AG04449 (cell line): ENCODE results near the gene PLAU.

Experiments
- CTCF ChIA-PET: fragments of 350-600 bp; formaldehyde crosslinking; extraction: SDS; loops from one replicate; lab custom pipeline; 2021; ENCODE audit warnings: antibody characterized with exemption; lab: Yijun Ruan, JAX
- POLR2A ChIA-PET: fragments of 400-600, 350-600 bp; formaldehyde crosslinking; extraction: SDS; loops from one replicate; lab custom pipeline; 2020; ENCODE audit warnings: antibody characterized with exemption, inconsistent platforms; lab: Yijun Ruan, JAX
- DNase-seq: peaks from one replicate; pipeline ENCODE4 v3.0.0-alpha.2; 2010; ENCODE audit warnings: low read depth, low spot score
- H3K4me3 ChIP-seq: 2 replicates; pipeline ENCODE4 v1.5.1; 2011; ENCODE audit warnings: low read depth, mild to moderate bottlenecking, control low read depth, low read length
- CTCF ChIP-seq: IDR thresholded peaks from one replicate; pipeline ENCODE4 v1.5.1; 2011; ENCODE audit warnings: mild to moderate bottlenecking, moderate library complexity, low read length, control low read depth, inconsistent platforms; ENCODE audit not compliant: insufficient read depth; ENCODE audit errors: missing control alignments

PLAU gene

GRCh38 chr10:73865459-73866442 lies 45.2 kb upstream of the PLAU start:
- TF ChIP-seq CTCF: no peak
- POLR2A ChIA-PET: no interaction called here
- no peak for DNase-seq
- no peak overlapping the region for H3K4me3 ChIP-seq
- CTCF ChIA-PET: interaction anchor here (0.9 to 16.8 kb wide), 5 partner anchors 13 to 336 kb away, joined by 3 to 249 read pairs (median 5); no protein-coding TSS in a partner anchor

GRCh38 chr10:73866621-73867020 lies 44.3 kb upstream of the PLAU start:
- DNase-seq: no peak
- ChIA-PET POLR2A (no interaction called here), CTCF (interaction anchor here (1.1 to 16.8 kb wide), 3 partner anchors 18 to 74 kb away, joined by 5 to 249 read pairs (median 5); no protein-coding TSS in a partner anchor)
- no peak overlapping the region for H3K4me3 ChIP-seq
- TF ChIP-seq CTCF: no peak

- CTCF ChIA-PET: interaction anchor here (1.0 to 16.8 kb wide), 5 partner anchors 8 to 89 kb away, joined by 3 to 249 read pairs (median 5); no protein-coding TSS in a partner anchor
- POLR2A ChIA-PET: no interaction called here
- TF ChIP-seq CTCF: no peak
- DNase-seq: no peak
- no peak overlapping the region for H3K4me3 ChIP-seq
Observed at GRCh38 chr10:73867126-73867807, 43.7 kb upstream of the PLAU start.

GRCh38 chr10:73867871-73868631 lies 42.9 kb upstream of the PLAU start:
- H3K4me3 ChIP-seq: no peak overlapping the region
- DNase-seq: no peak
- ChIA-PET CTCF (interaction anchor here (1.0 to 16.8 kb wide), 4 partner anchors 9 to 89 kb away, joined by 3 to 249 read pairs (median 13); no protein-coding TSS in a partner anchor), POLR2A (no interaction called here)
- no peak for TF ChIP-seq CTCF

- no peak for TF ChIP-seq CTCF
- H3K4me3 ChIP-seq: no peak overlapping the region
- ChIA-PET POLR2A (no interaction called here), CTCF (interaction anchor here (2.4 to 16.8 kb wide), 2 partner anchors 10 to 20 kb away, joined by 22 to 249 read pairs; no protein-coding TSS in a partner anchor)
- DNase-seq: no peak
Observed at GRCh38 chr10:73868655-73869195, 42.2 kb upstream of the PLAU start.
